NCI-H2227 (cell line): ENCODE measurements around the gene ZRANB1.

Source experiments
- DNase-seq: peaks from one replicate; lab custom pipeline; 2025; ENCODE audit not compliant: unreplicated experiment; lab: John Stamatoyannopoulos, UW

Gene ZRANB1

DNA sequence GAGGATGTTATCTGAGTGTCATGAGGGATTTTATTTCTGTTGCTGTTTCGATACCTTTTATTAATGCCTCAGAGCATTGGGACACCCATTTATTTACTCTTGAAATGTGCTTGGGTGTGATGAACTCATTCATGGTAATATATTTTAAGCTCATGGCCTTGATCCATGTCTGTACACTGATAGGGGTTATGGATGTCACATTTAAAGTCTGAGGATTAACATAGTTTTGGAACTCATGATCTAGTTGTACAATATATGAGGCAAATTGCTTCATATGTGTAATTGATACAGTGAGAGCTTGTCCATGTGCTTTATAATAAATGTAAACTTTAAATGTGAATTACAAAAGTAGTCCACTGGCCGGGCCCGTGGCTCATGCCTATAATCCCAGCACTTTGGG is 23.0 kb upstream of the ZRANB1 start:
- no peak for DNase-seq

DNA sequence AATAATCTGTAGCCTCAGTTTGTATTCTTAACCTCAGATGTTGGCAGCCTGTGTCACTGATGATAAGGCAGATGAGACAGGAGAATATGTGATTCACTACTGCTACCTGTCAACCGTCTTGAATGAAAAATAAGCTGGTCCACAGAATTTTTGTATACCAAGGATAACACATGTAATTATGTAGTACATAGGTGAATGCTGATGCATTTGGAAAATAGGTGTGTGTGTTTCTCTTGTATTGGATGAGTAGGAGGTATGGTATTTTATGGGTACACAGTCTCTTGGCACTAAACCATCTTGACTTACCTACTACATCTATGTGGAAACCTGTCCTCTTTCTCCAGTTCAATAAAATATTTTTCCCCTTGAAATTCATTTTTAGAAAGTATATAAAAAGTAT is 20.7 kb upstream of the ZRANB1 start:
- DNase-seq = no peak

DNA sequence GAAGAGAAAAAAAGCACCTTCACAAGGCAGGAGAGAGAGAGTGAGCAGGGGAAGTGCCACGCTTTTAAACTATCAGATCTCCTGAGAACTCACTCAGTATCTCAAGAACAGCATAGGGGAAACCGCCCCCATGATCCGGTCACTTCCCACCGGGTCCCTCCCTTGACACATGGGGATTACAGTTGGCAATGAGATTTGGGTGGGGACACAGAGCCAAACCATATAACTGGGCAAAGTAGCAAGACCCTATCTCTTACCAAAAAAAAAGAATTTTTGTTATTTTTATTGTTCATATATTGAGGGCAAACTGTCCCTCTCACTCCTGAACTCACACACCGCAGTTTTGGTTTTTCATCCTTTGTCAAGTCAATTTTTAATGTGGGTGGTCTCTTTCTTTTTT is 18.2 kb upstream of the ZRANB1 start:
- no peak for DNase-seq

DNA sequence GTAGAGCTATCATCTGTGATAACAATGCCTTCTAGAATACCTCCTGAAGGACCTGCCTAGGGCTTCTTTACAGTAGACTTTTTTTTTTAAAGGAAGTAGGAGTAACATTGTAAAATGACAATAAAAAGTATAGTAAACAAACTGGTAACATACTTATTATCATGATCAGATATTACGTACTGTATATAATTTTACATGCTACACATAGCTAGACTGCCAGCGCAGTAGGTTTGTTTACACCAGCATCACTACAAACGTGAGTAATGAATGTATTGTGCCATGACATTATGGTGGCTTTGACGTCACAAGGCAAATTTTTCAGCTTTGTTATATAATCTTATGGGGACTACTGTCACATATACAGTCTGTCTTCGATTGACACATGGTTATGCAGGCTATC is 15.4 kb upstream of the ZRANB1 start:
- no peak for DNase-seq

DNA sequence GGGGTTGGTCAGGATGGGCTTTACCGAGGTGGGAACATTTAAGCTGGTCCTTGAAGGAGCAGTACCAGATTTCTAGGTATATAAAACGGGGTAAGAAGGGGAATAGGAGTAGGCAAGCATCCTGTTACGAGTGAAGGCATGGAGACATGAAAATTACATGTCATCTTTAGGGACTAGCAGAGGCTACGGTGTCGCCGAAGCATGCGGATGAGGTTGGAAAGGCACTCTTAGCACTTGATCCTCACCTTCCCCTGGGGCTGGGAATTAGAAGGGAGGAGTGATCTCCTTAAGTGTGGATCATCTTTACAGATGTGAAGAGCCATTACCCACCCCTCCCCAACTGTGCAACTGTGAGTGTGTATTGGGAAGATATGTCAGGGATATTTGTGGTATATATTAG is 13.8 kb upstream of the ZRANB1 start:
- DNase-seq = peak; percentile 20

DNA sequence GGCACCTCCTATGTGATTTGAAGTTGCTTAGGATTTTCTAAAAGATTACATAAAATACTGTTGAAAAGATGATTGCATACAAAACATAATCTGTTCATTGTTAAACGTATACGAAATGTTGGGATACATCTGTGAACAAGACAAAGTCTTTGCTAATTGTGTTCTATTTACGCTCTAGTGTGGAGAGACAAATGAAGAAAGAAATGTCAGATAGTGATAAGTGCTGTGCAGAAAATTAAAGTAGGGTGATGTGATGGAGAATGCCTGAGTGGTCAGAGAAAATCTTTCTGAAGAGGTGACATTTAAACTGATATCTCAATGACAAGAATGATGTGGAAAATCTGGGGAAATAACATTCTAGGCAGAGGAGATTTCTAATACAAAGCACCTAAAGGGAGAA is 13.4 kb upstream of the ZRANB1 start:
- no peak for DNase-seq

DNA sequence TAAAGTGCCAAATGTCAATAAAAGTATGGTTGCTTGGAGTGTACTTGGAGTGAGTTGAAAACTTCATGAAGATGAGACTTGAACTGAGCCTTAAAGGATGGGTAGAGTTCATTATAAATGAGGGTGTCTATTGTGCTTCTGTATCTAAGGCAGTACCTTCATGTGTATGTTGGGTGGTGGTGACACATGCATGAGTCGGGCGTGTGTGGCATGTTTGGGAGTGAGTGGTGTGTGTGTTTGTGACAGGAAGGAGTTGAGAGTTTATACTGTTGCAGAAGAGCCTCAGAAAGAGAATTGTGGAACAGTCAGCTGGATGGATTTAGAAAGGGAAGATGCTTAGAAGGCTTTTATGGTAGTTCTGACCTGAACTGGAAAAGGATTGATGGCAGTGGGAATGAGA is 6.0 kb upstream of the ZRANB1 start:
- no peak for DNase-seq

DNA sequence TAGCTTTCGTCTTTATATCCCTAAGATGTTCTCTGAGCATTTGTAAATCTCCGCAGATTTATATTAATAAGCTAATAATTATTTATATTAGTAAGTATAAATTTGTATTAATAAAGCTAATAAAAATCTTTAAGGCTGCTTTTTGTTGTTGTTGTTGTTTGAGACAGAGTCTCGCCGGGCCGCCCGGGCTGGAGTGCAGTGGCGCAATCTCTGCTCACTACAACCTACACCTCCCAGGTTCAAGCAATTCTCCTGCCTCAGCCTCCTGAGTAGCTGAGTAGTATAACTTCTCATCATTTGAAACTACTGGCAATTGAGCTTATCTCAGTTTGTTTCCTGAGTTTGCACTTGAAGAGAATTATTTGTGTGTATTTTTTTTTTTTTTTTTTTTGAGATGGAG is 5.1 kb upstream of the ZRANB1 start:
- no peak for DNase-seq

DNA sequence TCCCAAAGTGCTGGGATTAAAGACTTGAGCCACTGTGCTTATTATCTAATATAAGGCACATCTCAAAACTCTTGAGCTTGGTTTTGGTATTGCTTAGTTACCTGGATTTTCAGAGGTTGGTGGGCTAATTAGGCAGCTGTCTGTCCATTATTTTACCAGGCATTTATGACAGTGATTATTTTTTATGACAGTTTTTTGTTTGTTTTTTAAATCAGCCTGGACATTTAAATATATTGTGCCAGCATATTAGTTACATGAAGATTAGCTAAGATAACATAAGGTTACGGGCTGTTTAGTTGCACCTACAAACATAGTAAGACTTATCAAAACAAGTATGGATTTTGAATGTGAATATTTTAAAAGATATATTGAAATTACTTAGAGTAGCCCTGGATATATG is 2.6 kb upstream of the ZRANB1 start:
- no peak for DNase-seq

DNA sequence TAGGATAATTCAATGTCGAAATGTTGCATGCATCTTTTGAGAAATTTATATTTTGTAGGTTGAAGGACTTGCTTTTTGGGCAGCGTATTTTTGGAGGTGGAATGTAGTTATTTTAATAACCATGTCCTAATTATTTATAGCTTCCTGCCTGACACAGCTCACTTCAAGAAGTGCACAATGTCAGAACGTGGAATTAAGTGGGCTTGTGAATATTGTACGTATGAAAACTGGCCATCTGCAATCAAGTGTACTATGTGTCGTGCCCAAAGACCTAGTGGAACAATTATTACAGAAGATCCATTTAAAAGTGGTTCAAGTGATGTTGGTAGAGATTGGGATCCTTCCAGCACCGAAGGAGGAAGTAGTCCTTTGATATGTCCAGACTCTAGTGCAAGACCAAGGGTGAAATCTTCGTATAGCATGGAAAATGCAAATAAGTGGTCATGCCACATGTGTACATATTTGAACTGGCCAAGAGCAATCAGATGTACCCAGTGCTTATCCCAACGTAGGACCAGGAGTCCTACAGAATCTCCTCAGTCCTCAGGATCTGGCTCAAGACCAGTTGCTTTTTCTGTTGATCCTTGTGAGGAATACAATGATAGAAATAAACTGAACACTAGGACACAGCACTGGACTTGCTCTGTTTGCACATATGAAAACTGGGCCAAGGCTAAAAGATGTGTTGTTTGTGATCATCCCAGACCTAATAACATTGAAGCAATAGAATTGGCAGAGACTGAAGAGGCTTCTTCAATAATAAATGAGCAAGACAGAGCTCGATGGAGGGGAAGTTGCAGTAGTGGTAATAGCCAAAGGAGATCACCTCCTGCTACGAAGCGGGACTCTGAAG is 620 bp downstream of the ZRANB1 start:
- DNase-seq = no peak

DNA sequence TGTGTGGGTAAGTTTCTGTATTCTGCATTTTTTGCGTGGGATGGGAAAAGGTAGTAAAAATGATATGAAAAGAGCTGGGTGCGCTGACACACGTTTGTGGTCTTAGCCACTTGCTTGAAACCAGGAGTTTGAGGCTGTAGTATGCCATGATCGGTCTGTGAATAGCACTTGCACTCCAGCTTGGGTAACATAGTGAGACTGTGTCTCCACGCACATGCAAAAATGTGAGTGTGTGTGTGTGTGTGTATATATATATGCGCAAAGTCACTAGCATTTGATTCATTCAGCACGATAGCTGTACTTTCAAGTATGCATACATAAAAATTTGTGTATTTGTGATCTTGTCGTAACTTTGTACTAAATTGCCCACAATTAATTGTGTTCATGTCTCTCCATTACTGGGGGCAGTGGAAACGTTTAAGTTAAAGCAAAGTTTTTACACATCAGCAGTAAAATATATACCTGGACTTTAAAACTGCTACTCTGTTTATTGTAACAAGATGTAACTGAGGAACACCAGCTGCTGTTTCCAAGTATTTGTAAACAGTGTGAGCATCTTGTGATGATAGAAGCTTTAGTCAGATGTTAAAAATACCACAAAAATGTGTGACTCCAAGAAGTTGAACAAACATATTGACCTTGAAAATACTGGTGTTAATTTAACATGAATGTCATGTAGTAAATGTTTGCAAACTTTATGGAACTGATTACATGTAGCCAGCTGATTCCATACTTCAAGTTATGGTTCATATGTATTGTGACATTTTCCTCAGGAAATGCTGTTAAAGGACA is 1.6 kb downstream of the ZRANB1 start:
- no peak for DNase-seq

DNA sequence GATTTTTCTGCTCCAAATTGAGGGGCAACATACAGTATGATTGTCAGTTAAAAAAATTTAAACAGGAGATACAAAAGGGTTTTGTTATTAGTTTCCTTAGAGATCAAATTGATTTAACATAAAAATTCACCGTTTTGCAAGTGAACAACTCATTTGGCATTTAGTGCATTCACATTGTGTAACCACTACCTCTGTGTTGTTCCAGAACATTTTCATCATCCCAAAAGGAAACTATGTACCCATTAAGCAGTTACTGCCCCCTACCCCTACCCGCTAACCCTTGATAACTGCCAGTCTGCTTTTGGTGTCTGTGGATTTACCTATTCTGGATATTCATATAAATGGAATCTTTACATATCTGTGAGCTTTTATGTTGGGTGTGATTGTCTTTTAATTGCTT is 3.1 kb downstream of the ZRANB1 start:
- no peak for DNase-seq

DNA sequence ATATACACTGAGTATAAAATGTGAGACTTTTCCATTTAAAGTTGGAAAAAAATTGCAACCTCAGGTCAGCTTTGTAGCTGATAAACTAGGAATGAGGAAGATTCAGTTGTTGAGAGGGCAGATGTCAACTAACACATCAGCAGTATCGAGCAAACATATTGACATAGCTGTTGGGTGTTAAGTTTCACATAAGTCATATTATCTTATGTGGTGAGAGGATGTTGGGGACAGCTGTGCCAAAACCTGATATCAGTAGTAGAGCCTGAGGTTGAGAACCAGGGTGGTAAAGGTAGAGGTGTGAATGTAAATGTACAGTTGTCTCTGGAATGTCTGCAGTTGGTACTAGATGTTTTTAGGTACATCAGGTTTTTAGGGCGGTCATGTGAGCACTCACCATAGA is 5.0 kb downstream of the ZRANB1 start:
- DNase-seq = no peak

DNA sequence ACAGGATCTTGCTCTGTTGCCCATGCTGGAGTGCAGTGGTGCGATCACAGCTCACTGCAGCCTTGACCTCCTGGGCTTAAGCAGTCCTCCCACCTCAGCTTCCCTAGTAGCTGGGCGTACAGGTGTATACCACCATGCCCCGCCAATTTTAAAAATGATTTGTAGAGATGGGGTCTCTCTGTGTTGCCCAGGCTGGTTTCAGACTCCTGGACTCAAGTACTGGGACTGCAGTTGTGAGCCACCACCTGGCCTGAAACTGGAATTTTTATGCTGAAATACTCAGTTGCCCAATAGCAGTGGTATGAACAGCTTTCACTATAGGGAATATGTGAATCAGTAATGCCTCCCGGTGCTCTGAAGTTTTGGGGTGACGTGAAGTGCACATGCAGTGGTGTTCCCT is 7.6 kb downstream of the ZRANB1 start:
- no peak for DNase-seq

DNA sequence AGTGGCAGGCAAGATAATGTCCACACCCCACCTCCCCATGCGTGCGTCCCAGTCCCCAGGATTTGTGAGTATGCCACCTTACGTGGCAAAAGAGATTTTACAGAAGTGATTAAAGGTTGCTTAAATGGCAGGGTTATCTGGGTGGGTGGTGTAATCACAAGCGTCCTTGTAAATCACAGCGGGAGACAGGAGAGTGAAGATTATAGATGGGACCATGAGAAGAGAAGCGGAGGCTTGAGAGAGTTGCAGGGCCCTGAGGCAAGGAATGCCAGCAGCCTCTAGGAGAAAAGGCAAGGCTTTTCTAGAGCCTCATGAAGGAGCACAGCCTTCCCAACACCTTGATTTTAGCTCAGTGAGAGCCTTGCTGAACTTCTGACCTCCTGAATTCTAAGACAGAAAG is 10.2 kb downstream of the ZRANB1 start:
- DNase-seq = no peak

DNA sequence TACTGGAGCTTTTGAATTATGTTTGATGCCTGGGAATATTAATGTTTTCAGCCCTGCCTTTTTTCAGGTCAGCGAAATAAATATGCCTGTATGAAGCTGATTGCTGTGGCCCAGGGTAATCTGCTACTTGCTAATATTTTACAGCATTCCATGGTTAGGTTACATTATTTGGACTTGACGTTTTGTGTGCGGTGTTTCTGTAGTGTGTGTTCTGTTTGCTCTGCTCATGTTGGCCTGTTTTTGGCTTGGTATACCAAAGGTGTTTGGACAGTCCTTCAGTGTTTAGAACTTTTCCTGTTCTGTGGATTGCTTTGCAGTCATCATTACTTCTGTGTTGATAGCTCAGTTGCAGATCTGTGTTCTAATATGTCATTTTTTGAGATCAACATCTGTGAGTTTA is 11.5 kb downstream of the ZRANB1 start:
- no peak for DNase-seq

DNA sequence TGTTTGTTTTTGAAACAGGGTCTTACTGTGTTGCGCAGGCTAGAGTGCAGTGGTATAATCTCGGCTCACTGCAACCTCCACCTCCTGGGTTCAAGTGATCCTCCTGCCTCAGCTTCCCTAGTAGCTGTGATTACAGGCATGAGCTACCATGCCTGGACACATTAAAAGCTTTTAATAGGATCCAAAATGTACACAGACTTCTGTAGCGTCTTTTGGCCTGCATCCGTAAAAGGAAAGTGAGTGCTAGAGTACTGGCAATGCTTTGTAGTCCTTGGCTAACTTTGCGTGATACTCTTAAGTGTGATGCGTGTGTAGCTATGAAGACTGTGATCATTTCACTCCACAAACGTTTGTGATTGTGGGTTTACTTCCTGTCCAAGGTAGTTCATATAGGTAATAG is 13.3 kb downstream of the ZRANB1 start:
- no peak for DNase-seq

DNA sequence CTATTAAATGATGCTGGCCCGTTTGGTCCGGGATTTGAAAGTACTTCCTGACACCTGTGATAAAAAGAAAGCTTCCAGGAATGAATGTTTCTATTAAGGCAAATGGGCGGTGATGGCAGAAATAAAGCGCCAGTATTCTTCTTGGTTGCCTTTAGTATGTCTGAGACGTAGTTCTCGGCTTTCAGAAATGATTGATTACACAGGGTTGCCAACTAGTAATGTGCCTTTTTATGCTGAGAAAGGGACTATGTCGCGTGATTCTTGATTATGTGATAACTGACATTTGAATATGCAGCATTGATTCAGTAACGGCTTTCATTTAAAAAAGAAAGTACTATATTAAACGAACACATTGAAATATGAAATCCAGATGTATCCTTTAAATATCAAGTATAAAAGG is 13.9 kb downstream of the ZRANB1 start:
- no peak for DNase-seq

DNA sequence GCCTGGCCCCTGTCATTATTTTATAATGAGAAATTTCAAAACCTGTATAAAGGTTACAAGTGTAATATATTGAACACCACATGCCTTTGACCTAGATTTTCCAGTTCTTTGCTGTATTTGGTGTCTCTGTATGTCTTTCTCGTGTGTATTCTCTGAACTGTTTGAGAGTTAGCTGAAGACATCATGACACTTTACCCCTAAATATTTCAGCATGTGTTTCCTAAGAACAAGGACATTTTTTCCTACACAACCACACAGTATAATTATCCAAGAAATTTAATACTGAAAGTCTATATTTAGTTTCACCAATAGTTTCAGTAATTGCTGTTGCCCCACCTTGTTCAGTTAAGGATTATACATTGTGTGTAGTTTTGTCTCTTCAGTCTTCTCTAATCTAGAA is 14.8 kb downstream of the ZRANB1 start:
- no peak for DNase-seq

DNA sequence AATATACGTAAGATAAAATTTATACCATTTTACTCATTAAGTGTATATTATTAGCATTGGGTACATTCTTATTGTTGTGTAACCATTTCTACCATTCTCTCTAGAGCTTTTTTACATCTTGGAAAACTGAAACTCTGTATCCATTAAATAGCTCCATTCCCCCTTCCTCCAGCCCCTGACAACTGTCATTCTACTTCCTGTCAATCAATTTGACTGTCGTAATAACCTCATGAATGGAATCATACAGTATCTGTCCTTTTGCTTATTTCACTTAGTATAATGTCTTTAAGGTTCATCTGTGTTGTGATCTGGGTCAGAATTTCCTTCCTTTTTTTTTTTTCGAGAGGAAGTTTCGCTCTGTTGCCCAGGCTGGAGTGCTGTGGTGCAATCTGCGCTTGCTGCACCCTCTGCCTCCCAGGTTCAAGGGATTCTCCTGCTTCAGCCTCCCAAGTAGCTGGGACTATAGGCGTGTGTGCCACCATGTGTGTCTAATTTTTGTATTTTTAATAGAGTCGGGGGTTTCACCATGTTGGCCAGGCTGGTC is 15.6 kb downstream of the ZRANB1 start:
- no peak for DNase-seq

DNA sequence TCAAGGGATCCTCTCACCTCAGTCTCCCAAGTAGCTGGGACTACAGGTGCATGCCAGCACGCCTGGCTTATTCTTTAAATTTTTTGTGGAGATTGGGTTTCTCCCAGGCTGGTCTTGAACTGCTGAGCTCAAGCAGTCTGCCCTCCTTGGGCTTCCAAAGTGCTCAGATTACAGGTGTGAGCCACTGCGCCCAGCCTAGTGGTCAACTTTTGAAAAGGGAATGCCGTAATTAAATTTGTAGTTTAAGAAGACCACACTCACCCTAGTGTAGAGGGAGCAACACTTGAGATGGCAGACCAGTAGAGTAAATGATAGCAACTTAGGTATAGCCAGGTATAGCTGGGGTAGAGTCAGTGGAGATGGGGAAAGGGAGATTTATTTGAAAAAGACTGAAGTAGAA is 17.6 kb downstream of the ZRANB1 start:
- DNase-seq = no peak

DNA sequence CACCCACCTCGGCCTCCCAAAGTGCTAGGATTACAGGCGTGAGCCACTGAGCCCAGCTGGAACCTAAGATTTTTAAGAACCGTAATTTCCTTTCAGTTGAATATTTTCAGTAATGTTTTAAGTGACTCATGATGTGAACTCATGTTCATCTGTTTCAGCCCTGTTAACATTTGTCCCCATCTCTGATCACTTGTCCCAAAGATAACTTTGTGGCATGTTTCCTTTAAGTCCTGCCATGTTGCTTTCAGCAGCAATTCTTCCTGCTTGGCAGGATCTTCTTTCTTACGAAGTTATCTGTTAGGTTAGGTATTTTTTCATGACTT is 19.3 kb downstream of the ZRANB1 start:
- no peak for DNase-seq
